NCI-H1092 (cell line): ENCODE results near the gene TTC17.
"Not testable (repeated sequence)": the region's sequence is repeated elsewhere in the genome, so short reads cannot be mapped to it uniquely, and the experiment has no call there.

ENCODE experiments used
- DNase-seq: peaks from one replicate; lab custom pipeline; 2025; lab: John Stamatoyannopoulos, UW

Gene TTC17

DNA sequence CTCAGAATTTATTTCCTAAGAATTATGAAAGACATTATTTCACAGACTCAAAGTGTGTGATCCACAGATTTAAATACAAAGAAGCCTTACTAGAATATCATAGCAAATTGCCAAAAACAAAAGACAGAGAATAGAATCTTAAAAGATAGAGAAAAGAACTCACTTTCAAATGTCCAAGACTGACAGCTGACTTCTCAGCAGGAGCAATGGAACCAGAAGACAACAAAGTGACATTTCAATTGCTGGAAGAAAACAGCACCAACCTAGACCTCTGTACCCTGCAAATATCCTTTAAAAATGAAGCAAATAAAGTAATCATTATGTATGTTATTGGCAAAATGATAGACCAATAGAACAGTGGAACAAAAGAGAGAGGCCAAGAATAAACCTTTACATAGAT, 109.2 kb downstream of the TTC17 start:
- DNase-seq: no peak

DNA sequence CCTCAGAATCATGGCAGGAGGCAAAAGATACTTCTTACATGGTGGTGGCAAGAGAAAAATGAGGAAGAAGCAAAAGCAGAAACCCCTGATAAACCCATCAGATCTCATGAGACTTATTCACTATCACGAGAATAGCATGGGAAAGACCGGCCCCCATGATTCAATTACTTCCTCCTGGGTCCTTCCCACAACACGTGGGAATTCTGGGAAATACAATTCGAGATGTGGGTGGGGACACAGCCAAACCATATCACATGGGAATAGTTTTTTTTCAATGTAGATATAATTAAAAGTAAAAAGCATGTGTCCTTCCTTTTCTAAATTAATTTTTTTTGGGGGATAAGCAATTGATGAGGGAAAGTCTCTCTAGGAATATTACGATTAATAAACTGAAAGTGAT, 118.8 kb downstream of the TTC17 start:
- DNase-seq: not testable (repeated sequence)

DNA sequence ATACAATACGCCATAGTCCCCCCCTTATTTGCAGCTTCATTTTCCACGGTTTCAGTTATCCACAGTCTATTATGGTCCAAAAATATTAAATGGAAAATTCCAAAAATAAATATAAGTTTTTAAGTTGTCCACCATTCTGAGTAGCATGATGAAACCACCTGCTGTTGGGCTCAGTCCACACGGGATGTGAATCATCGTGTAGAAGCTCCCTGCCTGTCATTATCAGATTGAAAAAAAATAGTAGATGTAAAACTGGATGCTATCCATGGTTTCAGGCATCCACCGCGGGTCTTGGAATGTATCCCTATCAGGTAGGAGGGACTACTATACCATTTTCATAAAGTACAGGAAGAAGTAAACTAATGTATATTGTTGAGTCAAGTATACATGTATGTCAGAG, 127.4 kb downstream of the TTC17 start:
- no peak for DNase-seq

DNA sequence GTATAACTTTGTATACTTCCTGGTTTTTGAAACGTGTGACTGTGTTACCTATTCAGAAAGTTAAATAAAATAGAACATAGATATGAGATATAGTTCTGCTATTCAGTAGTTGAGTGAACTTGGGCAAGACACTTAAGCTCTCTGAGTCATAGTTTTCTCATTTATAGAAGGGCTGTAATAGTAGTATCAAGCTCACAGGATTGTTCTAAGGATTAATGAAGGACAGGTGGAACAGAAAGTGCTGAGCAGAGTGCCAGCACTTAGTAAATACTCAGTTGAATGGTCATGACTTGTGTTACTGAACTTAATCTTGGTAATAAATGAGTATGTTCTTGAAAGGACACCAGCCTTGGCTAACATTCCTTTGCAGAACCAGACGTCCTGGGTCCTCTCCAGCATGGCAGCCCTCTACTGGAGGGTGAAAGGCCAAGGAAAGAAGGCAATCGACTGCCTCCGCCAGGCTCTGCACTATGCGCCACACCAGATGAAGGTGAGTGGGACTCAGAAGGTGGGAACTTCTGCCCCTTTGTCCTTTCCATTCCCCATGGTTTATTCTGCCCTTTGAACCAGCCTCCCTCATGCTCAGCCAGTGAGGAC, 131.2 kb downstream of the TTC17 start:
- no peak for DNase-seq

DNA sequence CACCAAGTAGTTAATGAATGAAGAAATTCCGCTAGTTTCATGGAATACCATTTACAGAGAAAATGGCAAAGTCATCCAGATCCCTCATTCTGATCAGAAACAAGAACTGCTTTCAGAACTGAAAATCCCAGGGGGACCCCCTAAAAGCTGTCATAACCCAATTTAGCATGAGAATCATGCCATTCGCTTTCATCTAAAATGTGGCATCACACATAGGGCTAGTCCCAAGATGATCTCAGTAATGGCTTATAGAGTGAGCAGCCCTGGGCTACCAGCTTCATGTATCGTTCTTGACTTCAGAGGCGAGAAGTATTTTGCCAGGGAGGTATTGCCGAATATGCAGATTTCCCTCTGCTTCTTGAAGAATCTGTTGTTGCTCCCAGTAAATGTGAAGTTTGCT, 134.0 kb downstream of the TTC17 start:
- no peak for DNase-seq

DNA sequence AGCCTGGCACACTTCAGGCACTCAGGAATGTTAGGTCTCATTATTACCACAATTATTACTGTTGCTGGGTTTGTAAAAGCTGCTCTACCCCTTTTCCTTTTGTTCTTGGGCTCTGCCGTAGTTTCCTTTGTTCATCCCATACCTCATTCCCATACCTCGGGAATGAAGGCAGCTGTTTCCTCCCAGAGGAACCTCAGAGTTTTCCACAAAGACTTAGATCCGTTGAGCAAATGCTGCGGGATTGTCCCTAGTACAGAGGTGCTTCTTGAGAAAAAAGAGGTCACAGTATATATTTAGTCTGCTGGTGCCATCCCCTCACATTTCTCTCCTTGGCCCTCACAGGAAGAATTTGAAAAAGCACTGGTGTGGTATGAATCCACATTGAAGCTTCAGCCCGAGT, 134.7 kb downstream of the TTC17 start:
- DNase-seq: no peak

DNA sequence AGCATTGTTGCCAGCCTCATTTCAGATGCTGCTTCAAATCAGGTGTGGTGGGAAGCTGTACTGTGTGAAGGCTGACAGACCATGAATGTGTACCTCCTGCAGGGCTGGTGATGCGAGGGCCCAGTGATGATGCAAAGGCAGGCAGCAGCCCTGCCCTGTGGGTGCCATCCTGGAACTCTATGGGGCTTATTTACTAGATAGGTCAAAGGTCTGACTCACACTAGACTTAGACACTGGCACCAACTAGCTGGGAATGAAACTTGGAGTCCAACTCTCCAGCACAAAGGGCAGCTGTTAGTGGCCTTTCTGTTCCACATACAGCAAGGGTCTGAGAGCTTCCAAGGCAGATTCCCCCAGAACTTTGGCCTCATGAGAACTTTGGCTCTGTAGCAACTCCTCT, 138.4 kb downstream of the TTC17 start:
- DNase-seq: no peak

DNA sequence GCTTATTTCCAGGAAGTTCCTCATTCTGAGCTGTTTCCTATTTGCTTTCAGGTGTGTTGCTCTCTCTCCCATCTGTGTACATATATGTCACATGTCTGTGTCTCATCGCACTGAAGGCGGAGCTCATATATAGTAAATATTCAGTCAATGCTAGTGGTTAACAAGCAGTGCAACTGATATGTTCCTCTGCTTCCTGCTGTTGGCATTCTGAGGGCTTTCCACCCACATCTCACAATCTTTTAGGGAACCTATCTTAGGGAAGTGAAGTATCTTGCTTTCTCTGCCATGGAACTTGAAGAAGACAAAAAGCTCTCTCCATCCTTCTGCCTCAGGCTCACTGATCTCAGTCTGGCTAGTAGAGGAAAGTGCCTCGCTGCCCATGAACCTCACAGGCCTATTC, 139.8 kb downstream of the TTC17 start:
- DNase-seq: no peak

DNA sequence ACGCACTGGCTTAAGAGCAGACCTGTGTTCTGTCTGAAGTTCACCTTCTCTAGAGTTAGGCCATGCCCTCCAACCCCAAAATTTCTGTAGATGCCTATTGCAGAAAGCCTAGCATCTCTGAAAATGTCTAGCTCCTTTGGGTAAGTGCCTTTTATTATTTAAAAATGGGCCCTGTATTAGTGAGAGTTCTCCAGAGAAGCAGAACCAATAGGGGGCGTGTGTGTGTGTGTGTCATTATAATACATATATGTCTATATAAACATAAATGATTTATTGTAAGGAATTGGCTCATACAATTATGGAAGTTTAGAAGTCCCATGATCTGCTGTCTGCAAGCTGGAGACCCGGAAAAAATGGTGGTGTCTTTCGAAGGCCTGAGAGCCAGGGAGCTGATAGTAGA, 144.7 kb downstream of the TTC17 start:
- no peak for DNase-seq

DNA sequence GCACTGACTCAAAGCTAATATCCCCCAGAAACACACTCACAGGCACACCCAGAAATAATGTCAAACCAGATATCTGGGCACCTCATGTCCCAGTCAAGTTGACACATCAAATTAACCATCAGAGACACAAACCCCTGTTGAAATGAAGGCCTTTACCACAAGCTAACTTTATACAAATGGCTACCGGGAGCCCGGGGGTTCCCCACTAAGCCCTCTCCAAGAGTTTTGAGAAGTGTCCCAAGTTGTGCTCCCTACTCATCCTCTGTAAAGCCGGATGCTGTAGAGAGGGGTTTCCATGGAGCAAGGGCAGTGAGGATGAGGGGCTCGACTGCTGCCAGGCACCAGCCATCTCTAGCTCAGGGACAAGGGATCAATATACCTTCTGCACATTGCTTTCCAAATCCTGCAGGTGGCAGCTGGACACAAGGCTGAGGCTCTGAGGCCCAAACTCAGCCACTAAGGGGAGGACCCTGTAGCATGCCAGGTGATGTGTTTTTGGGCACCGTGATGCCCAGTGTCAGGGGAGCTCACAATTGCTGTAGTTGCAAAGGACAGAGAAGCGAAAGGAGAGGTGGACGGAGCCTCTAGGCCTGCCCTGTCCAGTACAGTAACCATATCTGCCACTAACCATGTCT, 145.7 kb downstream of the TTC17 start:
- no peak for DNase-seq

DNA sequence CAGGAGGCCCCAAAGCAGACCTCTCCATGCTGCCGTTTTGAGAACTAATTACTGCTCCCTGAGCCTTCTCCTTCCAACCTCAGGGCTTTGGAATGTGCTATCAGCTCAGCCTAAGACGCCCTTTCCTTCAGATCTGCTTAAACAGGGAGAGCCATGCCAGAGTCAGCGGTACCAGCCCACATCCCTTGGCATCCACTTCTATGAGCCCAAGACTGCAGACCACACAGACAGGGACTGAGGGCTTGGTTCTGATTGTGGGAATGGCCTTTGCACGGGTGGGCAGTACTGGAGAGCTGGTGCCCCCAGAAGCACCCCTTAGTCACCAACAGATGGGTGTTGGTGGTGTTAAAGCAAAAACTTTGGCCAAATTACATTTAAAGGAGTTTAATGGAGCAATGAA, 146.5 kb downstream of the TTC17 start:
- DNase-seq: no peak

DNA sequence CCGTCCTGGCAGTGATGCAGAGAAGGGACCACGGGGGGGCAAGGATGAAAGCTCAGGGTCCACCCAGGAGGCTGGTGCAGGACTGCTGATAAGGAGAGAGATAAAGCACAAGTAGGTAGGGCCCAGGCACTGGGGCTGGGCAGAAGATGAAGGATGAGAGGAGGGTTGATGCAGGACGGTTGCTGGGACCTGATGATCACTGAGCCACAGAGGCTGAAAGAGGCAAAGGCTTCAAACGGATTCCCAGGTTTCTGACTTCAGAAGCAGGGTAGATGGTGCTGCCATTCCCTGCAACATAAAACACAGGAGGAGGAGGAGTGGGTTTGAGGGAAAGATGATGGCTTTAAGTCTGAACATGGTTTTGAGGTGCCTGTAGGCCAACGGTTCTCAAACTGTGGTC, 148.5 kb downstream of the TTC17 start:
- DNase-seq: no peak

DNA sequence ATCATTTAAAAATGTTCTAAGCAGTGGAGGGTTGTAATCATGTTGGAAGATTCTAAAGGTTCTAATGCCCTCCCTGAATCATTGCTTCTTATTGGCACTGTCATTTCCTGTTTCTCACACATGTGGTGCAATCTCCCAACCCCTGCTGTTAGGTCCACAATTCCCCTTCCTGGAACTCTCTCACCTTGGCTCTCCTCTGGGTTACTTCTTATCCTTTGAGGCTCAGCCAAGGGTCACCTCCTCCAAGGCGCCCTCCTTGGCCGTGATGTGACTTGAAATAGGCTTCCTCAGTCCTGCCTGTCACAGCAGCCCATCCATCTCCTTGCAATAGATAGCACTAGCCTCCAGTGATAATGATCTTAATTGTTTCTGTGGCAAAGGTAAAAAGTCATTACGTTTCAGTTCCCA, 149.8 kb downstream of the TTC17 start:
- DNase-seq: no peak

DNA sequence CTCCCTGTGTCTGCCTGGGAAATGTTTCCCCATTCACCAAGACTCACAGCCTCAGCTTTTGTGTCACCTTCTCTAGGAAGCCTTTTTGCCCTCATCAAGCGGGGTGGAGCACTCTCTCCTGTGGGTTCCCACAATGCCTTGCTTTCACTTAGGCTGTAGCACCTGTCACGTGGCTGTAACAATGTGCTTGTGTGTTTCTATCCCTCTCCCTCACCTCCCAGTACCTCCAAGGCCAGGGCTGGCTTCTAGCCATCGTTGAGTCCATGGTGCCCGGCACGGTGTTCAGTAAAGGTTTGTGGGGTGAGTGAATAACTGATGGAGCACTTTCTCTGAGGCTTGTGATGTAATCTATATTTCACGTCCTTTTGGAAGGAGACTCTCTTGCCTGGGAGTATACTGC, 153.2 kb downstream of the TTC17 start:
- no peak for DNase-seq

DNA sequence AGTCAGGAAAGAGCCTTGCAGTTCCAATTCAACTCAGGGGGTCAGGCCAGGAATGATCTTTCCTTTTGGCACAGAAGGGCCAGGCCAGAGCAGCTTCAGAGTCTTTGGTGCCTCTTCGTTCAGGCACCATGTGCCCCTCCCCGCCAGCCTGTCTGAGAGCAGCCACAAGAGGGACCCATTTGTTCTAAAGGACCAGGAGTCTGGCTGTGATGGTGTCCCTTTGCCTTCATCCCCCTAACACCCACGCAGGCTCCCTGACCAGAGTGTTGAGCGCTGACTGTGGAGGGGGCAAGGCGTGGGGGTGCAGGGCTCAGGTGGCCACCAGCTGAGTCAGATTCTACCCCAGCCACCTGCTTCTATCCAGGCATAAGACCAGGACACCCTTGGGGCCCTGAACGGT, 156.4 kb downstream of the TTC17 start:
- DNase-seq: no peak

DNA sequence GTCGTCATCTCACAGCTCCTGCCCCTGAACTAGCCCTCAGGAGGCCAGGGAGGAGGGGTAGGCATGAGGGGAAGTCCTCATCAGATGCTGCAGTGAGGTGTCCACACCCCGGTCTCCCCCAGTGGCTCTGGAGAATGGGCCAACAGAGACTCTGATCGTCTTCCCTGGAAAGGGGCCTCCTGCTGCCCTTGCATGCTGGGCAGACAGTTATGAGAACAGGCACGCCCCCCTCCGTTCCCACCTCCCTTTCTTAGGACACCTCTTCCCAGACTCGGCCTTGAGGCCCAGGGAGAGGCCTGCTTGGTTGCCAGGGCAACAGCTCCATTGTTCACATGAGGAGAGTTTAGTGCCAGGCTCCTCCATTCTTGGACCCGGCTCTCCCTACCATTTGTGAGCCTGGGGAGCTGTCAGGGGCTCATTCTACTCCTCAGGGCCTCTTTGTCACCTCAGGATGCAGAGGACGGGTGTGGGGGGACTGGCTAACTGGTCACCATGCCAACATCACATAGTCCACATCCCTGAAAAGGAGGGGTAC, 157.7 kb downstream of the TTC17 start:
- no peak for DNase-seq

DNA sequence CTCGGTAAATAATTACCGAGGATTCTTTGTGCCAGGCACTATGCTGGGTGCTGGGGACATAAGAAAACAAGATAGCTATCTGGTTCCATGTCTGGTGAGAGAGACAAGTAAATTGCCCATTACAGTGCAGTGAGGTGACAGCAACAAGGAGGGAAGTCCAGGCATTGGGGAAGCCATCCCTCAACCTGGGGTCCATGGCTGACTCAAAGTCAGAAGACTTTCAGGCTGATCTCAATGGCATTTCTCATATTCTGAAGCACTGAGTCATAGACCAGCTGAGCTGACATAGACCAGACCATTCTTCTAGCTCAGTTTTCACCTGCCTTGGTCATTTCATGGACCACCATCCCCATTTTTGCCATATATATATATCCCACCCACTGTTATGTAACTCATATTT, 158.8 kb downstream of the TTC17 start:
- no peak for DNase-seq

DNA sequence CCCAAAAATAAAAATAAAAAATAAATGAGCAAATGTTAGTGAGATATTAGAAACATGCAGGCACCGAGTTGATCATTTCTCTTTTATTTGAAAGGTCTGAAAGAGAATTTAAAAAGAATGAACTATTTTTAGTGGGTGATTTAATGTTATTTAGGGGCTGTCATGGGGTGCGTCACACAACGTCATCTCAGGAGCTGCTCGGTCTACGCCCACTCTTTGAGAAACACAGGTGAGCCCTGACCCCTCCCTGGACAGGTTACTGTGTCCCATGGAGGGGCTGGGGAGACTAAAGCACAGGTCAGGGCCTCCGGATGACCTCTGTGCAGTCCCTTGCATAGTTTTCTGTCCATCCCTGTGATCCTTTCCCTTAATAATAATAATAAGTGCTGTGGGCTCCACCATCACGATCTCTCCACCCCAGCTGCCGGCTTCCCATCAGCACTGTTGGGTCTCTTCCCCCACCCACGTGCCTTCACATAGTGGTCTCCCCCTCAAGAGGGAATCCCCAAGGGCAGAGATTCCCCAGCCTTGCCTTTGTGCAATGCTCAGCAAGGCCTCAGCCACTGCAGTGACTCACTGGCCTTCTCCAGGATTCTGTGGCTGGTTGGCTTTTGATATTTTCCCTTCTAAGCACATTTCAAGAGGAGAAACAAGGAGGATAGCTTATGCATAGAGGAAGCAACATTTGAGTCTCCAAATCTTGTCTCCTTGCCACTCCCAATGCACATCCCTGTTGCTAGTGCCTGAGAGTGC, 159.9 kb downstream of the TTC17 start:
- no peak for DNase-seq

DNA sequence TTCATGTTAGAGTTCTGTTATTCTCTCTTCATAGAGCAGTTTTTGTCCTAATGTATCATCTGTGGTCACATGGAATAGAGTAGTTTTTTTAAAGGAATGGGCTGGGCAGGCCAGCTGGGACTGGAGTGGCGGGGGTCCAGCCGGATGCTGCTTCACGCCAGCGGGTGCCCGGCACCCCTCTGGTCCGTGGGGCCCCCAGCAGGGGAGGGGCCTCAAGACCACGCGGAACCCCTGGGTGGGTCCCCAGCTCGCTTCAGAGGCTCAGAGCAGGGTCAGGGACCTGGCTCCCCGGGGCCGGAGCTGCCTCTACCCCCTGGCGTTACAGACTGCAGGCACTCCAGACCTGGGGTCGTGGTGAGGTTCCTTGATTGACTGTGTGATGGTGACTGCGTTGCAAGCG, 162.8 kb downstream of the TTC17 start:
- DNase-seq: no peak

DNA sequence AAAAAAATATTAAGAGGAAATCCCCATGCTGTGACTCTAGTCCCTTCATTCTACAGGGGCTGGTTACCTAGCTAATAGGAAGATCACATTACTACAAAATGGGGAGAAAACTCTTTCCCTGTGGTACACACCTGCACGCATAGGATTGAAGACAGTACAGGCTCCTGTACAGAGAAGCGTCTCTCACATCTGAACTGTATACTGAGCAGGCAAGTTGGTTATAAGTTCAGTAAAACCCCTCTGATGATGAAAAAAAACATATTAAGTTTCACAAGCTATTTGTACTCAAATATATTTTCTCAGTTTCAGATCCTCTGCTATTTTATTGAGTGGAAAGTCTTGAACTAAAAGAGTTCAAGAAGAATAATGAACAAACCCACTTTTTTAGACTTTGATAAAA, 164.9 kb downstream of the TTC17 start:
- DNase-seq: no peak

DNA sequence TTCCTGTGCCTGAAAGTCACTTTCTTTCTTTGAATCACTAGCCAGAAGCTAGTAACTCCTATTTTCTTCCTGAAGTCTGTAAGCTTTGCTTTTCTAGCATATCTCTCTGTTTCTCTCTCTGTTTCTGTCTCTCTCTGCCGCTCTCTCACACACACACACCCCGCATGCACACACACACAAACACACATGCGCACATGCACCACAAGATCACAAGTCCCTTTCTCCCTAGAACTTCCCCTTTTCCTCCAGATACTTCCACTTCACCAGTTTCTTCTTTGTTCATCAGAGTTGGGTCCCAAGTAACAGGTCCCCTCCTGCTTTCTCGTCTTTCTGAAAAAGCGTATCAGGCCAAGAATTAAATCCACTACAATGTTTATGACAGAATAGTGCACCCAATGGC, 173.3 kb downstream of the TTC17 start:
- DNase-seq: no peak

DNA sequence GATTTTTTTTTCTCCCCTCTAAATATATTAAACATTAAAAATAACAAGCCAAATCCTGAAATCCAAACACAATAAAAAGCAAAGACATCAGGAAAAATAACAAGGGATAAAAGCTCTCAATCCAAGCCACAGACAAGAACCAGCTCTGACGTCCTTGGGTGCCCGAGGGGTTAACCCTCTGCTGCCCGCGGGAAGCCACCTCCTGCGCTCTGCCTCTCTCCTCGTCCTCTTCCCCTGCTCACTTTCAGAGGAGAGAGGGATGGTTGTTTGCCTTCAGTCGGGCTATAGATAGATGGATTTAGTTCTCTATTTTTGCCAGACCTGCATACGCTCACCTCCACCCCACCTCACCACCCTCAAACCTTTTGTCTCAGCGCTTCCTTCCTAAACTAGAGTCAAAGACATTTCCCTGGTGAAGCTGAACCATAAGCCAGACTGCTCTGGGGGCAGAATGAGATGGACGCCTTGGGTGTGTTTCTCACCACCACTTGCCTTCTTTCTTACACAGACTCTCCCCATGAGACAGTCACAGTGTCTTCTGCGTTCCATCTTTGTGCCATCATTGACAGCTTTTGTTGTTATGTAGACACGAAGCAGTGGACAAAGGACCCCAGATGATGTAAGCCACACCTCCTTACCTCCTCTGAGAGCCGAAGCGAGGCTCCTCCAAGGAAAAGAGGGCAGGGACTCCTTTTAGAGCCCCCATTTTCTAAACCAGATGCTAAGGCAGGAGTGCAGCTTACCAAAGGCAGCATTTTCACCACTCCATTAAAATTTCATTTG, 179.3 kb downstream of the TTC17 start:
- no peak for DNase-seq

DNA sequence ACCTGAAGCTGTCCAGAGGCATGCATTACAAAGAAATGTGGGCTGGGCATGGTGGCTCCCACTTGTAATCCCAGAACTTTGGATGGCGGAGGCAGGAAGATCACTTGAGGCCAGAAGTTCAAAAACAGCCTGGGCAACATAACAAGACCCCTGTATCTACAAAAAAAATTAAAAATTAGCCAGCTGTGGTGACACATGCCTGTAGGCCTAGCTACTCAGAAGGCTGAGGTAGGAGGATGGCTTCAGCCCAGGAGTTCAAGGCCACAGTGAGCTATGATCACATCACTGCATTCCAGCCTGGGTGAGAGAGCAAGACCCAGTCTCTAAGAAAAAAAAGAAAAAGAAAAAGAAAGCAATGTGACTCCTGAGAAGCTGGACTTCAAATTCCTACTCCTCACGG, 183.3 kb downstream of the TTC17 start:
- DNase-seq: no peak
